GDM1 (cell line): ENCODE measurements around the gene OSBPL2.

Source experiments
- DNase-seq: peaks from one replicate; lab custom pipeline; 2025; lab: John Stamatoyannopoulos, UW

OSBPL2 gene

DNA sequence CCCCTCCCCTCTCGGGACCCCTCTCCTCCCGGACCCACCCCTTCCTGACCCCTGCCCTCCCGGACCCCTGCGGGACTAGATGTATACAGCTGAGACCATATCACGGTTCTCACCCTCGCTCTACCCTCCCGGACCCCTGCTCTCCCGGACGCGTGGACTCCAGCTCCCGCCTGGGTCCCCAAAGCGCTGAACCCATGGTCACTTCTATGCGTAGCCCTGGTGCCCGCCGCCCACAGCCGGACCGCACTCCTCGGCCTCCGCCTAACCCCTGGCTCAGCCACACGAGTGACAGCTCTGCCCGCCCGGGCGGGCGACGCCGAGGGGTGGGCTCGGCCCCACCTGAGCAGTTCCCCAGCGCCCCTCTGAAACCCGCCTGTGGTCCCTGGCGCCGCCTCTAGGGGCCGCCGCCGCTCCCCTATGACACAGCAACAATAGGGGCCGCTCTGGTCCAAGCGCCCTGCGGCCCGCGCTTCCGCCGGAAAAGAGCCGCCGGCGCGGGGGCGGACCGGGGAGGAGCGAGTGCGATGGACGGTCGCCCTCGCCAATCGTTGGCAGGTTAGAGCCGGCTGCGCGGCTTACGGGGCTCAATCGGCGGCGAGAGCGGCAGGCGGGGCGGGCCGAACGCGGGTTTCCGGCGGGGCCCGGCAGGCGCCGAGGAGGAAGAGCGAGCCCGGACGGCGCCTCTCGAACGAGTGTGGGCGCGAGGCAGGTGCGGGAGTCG, 64.2 kb downstream of the OSBPL2 start, which contains the start of gene ADRM1:
Gene ADRM1, plus strand, starts transcription at position 657 of the 721 bp plus-strand sequence. CDS start 572 bp downstream, outside the sequence.
- DNase-seq, result peak; percentile 96

DNA sequence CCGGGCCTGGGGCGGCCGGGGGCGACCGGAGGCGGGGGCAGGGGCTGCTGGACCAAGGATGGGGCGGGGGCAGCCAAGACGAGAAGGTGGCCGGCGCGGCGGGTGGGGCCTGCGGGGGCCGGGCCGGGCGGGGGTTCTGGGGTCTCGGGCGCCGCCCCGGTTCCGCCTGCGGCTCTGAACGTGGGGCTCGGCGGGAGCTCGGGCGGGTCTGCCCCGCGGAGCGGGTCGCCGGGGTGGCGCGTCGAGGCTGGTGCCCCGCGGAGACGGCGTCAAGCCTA, 64.7 kb downstream of the OSBPL2 start:
- DNase-seq, result no peak

DNA sequence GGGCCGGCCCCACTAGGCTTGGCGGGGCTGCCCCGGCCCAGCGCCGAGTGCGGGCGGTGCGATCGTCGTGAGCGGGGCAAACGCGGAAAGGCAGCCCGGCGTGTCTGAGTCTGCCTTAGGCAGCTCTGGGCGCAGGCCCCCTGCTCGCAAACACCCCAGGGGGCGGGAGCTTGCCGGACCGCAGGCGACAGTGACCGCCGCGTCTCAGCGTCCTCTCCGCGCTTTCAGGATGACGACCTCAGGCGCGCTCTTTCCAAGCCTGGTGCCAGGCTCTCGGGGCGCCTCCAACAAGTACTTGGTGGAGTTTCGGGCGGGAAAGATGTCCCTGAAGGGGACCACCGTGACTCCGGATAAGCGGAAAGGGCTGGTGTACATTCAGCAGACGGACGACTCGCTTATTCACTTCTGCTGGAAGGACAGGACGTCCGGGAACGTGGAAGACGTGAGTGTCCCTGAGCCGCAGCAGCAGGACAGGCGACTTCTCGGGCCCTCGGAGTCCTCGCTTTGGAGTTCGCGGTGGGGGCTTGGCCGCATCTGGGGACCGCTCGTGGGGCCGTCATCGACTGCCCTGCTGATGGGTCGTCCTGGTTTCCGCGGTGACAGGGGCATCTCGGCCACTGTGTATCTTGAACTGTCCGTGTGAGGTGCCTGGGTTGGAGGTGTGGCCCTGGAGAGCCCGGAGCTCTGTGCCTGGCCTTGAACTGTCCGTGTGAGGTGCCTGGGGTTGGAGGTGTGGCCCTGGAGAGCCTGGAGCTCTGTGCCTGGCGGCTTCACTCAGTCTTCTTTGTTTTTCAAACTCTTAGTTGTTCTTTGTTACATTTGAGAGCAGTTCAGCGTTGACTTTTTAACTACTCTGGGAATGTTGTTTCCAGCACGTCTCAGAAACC, 65.3 kb downstream of the OSBPL2 start:
- DNase-seq, result no peak

DNA sequence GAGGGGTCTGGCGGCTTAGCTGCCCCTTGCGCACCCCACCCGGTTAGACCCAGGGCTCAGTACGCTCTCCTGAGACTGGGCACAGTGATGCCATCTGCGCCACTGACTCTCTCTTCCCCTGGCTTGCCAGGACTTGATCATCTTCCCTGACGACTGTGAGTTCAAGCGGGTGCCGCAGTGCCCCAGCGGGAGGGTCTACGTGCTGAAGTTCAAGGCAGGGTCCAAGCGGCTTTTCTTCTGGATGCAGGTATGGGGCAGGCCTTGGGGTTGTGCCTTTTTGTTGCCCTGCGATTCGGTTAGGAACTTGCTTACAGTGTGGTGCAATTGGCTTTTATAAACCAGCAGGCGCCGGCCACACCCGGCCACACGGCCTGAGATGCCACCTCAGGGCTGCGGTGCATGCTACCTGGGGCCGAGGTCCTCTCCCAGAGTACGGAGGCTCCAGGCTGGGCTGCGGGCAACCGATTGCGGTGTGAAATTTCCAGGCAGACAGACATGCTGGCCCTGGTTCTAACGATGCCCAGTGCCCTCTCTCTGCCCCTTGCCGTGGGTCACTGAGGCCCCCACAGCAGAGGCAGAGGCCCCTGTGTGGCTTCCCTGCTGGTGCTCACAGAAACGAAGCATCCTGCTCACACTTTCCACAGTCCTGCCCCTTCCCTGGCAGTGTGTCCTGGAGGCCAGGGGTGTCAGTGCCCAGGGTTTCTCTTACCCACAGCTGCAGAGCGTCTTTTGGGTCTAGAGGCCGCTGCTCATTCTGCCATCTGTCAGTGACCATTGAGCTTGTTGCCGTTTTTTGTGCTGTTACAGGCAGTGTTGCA, 66.2 kb downstream of the OSBPL2 start:
- DNase-seq, result no peak

DNA sequence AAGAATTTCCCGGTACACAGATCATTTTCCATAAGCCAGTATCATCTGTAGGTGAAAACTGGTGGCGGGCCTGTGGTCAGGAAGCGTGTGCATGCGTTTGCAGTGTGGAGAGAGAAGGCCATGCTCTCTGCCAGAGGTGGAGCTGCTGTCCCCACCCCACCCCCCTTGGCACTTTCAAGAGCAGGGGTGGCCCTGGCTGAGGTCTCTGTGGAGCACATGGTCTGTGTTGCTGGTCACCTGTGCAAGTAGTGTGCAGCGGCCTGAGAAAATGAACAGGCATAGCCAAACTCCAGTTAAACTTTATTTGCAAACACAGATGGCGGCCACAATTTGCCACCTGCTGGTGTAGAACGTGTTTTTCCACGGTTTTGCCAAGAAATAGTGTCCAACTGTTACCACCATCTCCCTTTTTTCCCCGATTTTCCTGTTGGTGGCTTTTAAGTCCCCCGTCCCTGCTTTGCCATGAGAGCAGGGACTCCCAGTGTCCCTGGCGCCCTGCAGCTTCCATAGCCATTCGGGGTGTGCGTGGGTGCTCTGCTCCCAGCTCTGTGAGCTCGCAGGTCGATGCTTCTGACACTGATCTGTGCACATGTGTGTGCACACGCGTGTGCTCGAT, 66.9 kb downstream of the OSBPL2 start:
- DNase-seq, result no peak

DNA sequence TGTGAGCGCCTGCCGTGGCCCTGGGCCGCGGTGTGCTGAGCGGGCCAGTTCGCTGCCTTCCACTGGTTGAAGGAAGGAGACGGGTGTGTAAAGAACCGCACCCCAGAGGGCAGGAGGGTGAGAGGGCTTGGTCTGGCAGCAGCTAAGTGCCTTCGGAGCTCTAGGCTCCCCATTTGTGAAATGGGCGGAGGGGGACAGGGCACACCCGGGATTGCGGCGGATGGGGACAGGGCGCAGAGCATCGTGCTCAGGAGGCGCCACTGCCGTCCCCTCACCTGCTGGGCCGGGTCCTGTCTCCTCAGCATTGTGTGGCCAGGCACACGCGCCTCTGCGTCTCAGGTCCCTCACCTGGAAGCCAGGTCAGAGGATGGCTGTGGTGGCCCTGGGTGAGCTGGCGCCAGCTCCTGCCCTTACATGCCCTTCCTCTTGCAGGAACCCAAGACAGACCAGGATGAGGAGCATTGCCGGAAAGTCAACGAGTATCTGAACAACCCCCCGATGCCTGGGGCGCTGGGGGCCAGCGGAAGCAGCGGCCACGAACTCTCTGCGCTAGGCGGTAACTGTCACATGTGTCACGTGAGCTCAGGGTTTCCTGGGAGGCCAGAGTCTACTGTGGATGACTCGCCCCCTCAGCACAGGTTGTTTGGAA, 67.6 kb downstream of the OSBPL2 start:
- DNase-seq, result no peak

DNA sequence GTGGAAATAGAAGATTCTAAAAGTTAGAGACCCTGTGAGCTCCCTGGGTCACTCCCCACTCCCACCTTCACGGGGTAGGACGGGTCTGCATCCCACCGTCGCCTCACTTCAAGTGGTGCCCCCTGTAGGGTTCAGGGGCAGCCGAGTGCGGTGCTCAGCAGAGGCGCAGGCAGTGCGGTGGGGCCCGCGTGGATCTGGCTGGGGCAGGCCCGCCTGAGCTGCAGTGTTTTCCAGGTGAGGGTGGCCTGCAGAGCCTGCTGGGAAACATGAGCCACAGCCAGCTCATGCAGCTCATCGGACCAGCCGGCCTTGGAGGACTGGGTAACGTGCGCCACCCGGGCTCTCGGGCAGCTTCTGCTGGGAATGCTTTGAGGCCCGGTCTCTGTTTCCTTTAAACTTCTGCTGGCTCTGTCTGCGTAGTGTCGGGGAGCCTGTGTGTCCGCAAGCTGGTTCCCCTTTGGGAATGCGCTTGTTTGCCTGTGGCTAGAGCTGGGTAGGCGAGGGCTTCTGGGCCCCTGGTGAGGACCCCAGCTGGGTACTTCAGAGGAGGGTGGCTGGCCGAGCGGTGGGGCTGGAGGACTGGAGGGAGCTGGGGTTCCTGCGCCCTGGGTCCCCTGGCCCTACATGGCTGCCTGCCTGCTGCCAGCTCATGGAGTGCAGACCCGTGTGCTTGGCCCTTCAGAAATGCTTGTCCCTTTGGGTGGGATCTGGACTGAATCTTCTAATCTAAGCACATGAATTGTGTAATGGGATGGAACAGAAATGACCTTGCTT, 68.3 kb downstream of the OSBPL2 start:
- DNase-seq, result no peak

DNA sequence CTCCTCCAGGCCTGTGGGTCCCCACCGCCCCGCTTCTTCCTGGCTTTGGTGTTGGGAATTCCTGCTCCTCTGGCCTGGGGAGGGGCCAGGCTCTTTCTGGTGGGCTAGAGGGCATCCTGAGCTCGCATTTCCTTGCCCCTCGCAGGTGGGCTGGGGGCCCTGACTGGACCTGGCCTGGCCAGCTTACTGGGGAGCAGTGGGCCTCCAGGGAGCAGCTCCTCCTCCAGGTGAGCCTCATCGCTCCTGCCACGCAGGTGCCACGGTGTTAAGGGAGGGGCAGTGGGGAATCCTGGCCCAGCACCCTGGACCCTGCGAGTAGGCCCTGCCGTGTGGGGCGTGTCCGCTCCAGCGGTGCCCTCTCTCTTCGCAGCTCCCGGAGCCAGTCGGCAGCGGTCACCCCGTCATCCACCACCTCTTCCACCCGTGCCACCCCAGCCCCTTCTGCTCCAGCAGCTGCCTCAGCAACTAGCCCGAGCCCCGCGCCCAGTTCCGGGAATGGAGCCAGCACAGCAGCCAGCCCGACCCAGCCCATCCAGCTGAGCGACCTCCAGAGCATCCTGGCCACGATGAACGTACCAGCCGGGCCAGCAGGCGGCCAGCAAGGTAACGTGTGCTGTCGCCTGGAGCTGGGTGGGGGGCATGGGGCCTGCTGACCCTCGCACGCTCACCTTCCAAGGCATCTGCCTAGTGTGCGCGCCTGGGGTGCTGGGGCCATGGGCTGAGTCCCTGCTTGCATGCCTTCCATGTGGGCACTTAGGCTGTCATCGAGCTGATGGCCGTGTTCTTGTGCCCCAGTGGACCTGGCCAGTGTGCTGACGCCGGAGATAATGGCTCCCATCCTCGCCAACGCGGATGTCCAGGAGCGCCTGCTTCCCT, 69.1 kb downstream of the OSBPL2 start:
- no peak for DNase-seq

DNA sequence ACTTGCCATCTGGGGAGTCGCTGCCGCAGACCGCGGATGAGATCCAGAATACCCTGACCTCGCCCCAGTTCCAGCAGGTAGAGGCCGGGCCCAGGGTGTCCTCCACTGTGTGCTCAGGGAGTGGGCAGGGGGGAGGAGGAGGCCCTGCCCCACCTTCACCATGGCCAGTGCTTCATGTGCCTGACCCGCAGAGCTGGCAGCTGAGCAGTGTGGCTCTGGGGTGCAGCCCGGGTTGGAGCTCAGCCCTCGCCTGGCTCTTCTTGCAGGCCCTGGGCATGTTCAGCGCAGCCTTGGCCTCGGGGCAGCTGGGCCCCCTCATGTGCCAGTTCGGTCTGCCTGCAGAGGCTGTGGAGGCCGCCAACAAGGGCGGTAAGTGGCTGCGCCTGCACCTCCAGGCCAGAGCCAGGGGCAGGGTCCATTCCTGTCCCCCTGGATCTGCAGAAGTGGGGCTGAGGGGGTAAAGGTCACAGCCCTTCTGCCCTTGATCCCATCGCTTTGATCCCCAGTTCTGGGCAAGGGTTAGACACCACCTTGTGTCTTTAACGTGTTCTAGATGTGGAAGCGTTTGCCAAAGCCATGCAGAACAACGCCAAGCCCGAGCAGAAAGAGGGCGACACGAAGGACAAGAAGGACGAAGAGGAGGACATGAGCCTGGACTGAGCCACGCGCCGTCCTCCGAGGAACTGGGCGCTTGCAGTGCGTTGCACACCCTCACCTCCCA, 69.9 kb downstream of the OSBPL2 start:
- no peak for DNase-seq

DNA sequence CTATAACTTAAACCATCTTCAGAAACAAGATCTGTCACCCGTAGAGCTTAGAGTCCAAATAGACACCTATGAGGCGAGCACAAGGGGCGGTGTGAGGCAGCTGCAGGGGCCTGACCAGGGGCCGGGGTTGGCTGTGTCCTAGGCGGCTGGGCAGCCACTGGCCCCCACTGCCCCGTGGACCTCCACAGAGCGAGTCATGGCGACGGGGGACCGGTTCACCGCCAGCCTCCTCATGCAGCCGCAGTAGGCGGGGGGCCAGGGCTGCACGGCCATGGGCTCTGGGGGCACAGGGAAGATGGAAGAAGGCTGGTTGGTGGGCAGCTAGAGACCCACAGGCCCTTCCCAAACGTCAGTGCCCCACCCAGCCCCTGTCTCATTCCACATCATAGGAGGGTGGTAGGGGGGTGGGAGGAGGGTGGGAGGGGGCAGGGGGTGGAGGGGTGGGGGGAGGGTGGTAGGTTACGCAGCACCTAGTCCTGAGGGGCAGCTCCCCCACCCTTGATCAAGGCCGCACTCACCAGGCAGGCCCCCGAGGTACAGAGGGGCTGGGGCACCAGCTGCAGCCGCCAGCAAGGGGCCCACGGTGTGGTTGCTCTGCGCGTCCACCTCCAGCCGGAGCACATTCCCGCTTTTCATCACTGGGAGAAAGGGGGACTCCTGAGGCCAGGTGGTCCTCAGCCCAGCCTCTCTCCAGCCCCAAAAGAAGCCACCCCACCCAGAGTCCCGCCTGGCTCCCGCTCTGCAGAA, 71.0 kb downstream of the OSBPL2 start:
- DNase-seq, result no peak

DNA sequence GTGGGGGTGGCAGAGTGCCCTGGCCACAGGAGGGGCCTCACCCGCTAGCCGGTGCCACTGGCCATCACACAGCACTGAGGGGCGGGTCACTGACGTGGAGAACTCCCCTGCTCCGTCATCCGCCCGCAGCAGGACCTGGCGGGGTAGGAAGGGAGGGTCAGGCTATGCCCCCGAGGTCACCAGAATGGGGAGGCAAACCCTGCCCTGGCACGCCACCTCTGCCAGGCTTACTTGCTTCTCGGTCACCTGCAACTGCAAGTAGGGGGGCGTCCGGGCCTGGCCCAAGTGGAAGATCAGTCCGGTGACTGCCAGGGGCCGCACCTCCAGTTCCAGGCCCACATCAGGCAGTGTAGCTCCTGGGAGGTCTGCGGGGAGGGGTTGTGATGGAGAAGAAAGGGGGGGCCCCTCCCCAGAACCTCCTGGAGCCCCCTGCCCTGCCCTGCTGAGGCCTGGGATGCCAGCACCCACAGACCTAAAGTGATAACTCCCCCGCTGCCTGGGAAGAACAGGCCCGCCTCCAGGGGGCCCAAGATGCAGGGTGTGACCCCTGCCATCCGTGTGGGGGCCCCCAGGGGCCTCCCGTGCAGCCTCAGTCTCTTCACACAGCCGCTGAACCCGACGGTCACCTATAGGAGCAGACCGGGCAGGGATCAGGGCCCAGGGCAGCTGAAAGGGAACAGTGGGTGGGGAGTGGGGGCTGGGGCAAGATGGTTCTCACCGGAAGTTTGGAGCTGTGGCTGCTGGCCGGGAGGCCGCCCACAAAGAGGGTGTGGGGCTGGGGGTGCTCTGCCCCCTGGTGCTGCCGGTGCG, 71.8 kb downstream of the OSBPL2 start:
- no peak for DNase-seq

DNA sequence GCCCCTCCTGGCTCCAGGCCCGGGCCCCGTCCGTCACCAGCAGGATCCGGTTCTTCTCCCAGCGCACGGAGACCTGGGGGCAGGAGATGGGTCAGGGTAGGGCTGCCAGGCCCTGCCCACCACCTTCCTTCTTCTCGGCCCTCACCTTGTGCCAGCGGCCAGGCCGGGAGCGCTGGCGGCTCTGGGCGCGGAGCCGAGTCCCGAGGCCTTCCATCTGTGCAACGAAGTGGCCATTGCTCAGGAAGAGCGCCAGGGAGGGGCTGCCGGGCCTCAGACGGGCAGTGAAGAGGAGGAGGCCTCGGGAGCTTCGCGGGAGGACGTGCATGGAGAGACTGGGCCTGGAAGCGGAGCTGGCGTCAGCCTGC, 72.4 kb downstream of the OSBPL2 start:
- DNase-seq, result no peak

DNA sequence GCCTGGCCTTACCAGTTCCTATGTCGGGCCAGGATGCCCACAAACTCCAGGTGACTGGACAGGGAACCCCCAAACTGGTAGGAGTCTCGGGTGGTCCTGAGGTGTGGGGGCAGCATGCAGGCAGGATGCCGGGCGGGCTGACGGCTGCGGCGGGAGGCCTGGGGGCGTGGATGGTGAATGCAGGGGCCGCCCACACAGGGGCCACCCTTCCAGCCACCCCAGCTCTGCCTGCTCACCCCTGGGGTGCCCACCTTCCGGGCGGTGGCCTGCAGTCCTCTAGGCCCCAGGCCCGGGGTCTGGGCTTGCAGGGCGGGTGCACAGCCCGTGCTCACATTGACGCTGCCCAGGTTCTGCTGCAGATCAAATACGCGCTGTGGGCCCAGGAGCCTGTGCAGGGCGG, 72.8 kb downstream of the OSBPL2 start:
- DNase-seq, result no peak

DNA sequence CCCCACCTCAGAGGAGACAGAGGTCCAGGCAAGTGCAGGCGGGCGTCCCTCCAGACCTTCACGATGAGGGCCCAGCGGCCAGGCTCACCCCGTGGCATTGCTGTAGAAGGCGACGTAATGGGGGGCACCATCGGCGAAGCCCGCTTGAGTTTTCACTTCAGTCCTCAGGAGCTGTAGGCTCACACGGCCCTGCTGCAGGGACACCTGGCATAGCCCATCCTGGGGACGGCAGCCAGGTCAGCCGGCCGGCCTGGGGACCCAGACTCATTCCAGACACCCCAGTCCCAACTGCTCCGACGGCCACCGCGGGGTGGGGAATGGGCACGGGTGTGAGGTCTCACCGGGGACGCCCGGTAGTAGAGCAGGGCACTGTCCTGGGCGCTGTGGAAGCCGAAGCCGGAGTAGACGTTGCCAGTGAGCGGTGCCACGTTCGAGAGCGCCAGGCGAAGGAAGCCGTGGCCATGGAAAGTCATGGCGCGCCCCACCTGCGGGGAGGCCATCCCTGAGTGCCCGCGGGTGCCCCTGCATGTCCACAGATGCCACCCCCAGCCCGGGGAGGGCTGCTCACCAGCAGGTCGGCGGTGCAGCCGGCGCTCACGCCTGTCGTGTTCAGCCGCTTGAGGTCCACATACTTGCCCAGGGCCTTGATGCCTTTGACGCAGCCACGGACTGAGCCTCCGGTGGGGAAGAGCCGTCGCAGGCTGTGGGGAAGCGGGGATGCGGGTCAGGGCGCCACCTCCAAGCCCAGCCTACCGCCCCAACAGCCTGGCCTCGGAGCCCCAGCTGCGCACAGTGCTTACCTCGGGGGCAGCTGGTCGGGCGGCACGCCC, 73.7 kb downstream of the OSBPL2 start:
- DNase-seq, result no peak

DNA sequence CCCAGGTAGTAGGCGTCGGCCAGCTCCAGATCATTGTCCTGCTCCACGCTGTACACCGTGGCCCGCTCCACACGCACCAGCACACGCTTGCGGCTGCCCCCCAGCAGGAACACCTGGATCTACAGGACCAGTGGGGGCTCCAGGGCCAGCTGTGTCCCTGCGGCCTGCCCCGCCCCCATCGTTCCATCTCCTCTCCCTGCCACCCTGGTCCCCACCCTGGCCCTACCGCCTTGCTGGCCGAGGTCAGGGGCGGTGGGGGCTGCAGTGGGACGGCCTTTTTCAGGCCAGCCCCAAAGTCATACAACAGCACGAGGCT, 74.3 kb downstream of the OSBPL2 start:
- no peak for DNase-seq

DNA sequence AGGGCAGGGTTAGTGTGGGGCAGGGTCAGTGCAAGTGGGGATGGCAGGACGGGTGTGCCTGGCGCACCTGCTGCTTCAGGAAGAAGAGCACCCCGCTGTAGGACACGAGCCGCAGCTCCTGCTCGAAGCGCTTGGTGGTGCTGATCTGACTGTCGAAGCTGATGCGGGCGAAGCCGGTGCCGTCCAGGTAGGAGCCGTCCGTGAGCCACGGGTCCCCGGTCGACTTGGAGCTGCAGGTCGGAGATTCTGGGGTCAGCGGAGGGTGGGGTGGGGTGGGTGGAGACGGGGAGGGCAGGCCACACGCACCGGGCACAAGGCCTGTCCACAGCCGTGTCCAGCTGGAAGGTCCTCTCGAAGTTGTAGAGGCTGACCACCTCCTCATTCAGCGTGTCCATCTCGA, 74.7 kb downstream of the OSBPL2 start:
- DNase-seq, result no peak
